Sciatic nerve (tissue), 2 donors: ENCODE measurements around the gene WIPI1. TPM values are rescaled to one million over a fixed set of nuclear protein-coding genes. Genes with fewer than 3 reads are reported as not detected.

ENCODE experiments used
- ATAC-seq: fragments of 200-7000 bp; cut with Tn5 transposase; one replicate; pipeline ENCODE4 v1.9.1; 2020; ENCODE audit warnings: mild to moderate bottlenecking, moderate library complexity
- DNase-seq: peaks from one replicate; pipeline ENCODE4 v3.0.0-alpha.2; 2020; ENCODE audit warnings: low spot score
- intact Hi-C: fragments of 100-400 bp; cut with DNase I; formaldehyde crosslinking; loops from one replicate; pipeline ENCODE4 v1.14.2; 2022
- total RNA-seq: library from RNA; stranded (reverse); fragmentation: NEBNext Ultra II Directional; extraction: Animal tissue kit (Norgen Biotek cat#: 25700); gene quantifications from one replicate; pipeline ENCODE4 v1.2.1, GENCODE V29; 2021
- donor health status: DM: no; HTN: no; CAD: no.
- donor health status: DM: no; HTN: no; CAD: no.

The WIPI1 gene
- total RNA-seq, 1 donor from 2014 or later, result 46.5 TPM

- DNase-seq, result peak; percentile 70
- peak; percentile 89 for ATAC-seq
- intact Hi-C loops, result loop anchor here (10.0 kb wide), 2 partner anchors 198 to 288 kb away; no protein-coding TSS in a partner anchor
Measured at GRCh38 chr17:68462381-68463210, 5.3 kb upstream of the WIPI1 start.

GRCh38 chr17:68461589-68461988 lies 4.3 kb upstream of the WIPI1 start:
- intact Hi-C loops, result loop anchor here (10.0 kb wide), 2 partner anchors 197 to 287 kb away; no protein-coding TSS in a partner anchor
- ATAC-seq, result no peak

GRCh38 chr17:68461122-68461539 lies 3.8 kb upstream of the WIPI1 start:
- no peak for DNase-seq

More at GRCh38 chr17:68461589-68461988, 4.3 kb upstream of the WIPI1 start:
- DNase-seq, result no peak

GRCh38 chr17:68460715-68461114 lies 3.4 kb upstream of the WIPI1 start:
- intact Hi-C loops, result loop anchor here (10.0 kb wide), 2 partner anchors 196 to 286 kb away; no protein-coding TSS in a partner anchor
- ATAC-seq (no peak), DNase-seq (no peak)

More at GRCh38 chr17:68461122-68461539, 3.8 kb upstream of the WIPI1 start:
- no peak for ATAC-seq
- intact Hi-C loops, result loop anchor here (10.0 kb wide), 2 partner anchors 196 to 286 kb away; no protein-coding TSS in a partner anchor

- no peak for DNase-seq
- ATAC-seq, result no peak
- intact Hi-C loops, result loop anchor here (10.0 kb wide), 2 partner anchors 195 to 285 kb away; no protein-coding TSS in a partner anchor
Measured at GRCh38 chr17:68460146-68460545, 2.9 kb upstream of the WIPI1 start.

- intact Hi-C loops, result no loop called here
- DNase-seq (no peak), ATAC-seq (no peak)
Measured at GRCh38 chr17:68459037-68459639, 1.8 kb upstream of the WIPI1 start.

GRCh38 chr17:68458260-68459036 lies 1.2 kb upstream of the WIPI1 start:
- intact Hi-C loops, result no loop called here
- DNase-seq (no peak), ATAC-seq (no peak)

GRCh38 chr17:68457539-68458259 lies 403 bp upstream of the WIPI1 start:
- intact Hi-C loops, result no loop called here
- peak; percentile 99 for DNase-seq
- peak; percentile 93 for ATAC-seq

- intact Hi-C loops, result no loop called here
- peak; percentile 85 for DNase-seq
- ATAC-seq, result peak; percentile 83
Measured at GRCh38 chr17:68456339-68457167, 743 bp downstream of the WIPI1 start.

GRCh38 chr17:68455901-68456338 lies 1.4 kb downstream of the WIPI1 start:
- intact Hi-C loops, result no loop called here
- DNase-seq, result no peak

GRCh38 chr17:68453991-68454665 lies 3.2 kb downstream of the WIPI1 start:
- intact Hi-C loops, result no loop called here
- DNase-seq (no peak), ATAC-seq (no peak)

More at GRCh38 chr17:68455901-68456338, 1.4 kb downstream of the WIPI1 start:
- peak; percentile 38 for ATAC-seq

GRCh38 chr17:68452724-68453290 lies 4.5 kb downstream of the WIPI1 start:
- DNase-seq (no peak), ATAC-seq (no peak)
- intact Hi-C loops, result no loop called here

GRCh38 chr17:68451670-68452354 lies 5.5 kb downstream of the WIPI1 start:
- peak; percentile 60 for ATAC-seq
- DNase-seq, result no peak
- intact Hi-C loops, result no loop called here

GRCh38 chr17:68450801-68451200 lies 6.5 kb downstream of the WIPI1 start:
- intact Hi-C loops, result no loop called here
- no peak for ATAC-seq
- no peak for DNase-seq

GRCh38 chr17:68450391-68450790 lies 6.9 kb downstream of the WIPI1 start:
- intact Hi-C loops, result no loop called here
- ATAC-seq (no peak), DNase-seq (no peak)

GRCh38 chr17:68449021-68449739 lies 8.1 kb downstream of the WIPI1 start:
- ATAC-seq, result no peak
- no peak for DNase-seq
- intact Hi-C loops, result no loop called here
